GM04504 (cell line): Measurements from ENCODE around the gene ERBB4.

Experiments used
- DNase-seq: peaks from one replicate; pipeline ENCODE4 v3.0.0-alpha.2; 2012; ENCODE audit warnings: low read depth

ERBB4 gene

DNA sequence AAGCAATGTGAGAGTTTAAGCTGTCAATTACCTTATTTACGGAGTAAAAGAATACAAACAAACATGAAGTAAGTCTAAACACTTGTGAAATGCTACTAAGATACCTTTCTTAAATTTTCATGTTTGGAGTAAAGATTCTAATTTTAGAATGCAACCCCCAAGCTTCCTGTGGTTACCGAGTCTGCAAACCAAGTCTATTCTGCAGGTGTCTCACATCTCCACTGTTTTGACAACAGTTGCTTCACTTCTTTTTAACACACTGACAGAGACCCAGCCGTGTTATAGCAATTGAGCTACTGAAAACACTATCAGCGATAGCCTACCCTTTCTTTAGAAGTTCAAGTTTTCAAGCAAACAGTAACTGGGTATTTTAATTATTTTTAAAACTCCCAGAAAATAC lies 608.3 kb downstream of the ERBB4 start:
- DNase-seq, result no peak

DNA sequence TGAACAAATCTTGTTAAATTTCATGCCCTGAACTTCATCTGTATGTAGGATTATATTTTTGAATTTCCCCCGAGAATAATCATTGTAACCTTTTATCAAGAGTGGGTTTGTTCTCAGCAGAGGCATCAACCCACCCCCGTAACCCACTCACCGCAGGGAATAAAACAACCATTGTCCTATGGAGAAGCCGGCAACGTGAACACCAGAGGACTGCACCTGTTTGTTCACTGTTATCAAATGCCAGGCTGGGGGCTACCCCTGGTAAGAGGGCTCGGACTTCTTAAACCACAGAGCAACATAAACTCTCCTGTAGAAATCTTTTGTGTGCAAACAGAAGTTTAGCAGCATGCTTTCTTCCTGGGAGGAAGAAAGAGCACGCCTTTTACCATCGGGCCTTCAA lies 610.4 kb downstream of the ERBB4 start:
- DNase-seq, result no peak

DNA sequence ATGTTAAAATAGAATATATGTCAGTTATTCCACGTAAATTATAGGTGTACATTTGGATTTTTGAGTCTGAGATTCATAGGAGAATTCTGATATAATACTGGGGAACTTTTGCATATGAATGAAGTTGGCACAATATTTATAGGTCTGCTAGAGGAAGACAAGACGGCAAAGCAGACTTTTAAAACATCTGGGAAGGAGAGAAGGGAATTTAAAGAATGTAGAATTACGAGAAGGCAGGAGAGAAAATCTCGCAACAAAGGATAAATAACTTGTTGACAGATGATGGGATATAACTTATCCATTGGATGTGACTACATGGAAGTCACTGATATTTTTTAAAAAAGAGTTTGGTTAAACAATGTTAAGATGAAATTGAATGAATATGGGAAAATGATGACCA lies 615.6 kb downstream of the ERBB4 start:
- DNase-seq, result no peak

DNA sequence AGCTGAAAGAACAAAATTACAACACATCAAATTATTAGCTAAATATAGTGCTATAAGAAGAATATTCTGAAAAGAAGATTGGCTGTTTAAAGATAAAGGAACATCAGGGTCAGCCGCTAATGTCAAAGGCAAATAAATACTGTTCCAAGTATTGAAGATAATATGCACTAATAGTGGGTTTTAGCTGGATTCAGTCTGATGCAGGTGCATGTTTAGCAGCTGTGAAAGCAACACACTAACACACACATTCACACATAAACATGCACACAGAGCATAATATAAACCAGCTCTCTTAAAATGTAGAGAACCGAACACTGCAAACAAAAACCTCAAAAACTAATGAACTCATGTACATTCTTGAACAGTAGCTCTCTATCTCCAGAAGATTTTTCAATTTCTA lies 634.6 kb downstream of the ERBB4 start:
- DNase-seq, result no peak

DNA sequence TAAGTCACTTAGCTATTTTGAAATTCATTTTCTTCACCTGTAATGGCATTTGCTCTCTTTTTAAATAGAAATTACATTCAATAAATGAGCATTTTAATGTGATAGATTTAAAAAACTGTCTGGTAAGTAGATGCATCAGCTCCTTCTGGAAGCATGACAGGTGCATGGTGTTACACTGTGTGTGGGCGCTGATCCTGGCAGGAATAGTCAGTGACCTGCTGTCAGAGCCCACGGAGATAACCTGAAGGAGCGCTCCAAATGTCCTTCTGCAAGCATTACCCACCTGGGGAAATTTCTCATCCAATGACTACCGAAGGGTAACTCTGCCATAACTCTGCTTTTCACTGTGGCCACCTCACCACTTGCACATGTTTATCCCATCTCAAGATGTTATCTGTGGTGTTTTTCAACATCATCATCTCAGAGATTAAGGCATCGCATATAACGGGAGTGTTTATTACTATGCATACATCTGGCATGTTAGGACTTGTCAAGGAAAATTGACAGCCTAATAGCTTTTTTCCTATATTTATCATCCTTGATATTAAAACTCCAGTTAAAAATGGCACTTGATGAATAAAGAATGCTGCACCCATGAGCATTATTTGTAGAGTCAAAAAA lies 637.3 kb downstream of the ERBB4 start:
- DNase-seq, result no peak

DNA sequence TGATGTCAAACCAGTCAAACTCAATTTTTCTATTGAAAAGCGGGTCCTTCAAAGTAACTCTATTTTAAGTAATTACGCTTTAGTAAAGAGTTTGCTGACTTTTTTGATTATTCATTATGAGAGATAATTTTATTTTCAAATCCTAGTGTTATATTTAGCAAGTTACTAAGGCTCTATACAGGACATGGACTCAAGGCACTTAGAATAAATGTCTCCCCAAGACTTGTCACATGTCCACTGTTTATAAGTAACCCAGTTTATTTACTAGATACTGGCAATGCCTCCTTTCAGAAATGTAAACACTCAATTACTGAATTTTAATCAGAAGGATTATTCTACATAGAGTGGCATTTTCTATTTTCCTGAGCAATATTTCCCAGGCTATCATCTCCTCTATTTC lies 638.1 kb downstream of the ERBB4 start:
- no peak for DNase-seq

DNA sequence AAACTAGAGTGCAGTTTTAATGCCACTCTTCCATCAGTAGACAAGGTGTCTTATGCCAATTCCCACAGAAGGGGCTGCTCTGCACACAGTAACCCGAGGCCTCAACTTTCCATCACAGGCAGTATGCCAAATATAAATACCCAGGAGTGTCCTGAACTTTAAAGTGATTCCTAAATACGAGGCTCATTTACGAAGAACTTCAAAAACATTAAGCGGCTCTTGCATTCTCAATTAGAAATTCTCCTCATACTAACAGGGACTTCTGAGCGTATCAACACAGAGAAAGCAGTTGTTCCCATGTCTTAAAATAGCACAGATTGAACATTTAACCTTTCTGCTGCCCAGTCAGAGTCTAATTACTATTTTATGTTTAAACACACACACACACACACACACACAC lies 638.6 kb downstream of the ERBB4 start:
- DNase-seq, result no peak

DNA sequence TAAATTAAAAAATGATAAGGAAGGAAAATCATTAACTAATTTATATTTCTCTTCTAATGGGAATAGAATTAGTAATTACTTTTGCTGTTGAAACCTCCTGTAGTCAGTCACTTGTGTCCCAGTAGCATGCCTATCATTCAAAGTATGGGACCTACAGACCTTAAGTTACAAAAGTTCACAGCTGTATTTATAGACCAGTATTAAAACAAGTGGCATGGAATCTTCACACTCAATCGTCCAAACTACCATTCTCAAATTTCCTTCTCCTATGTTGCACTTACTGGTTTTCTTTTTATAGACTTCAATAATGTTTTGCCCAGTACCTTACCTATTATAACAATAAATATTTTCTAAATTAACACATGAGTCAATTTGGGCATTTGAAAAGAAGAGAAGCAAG lies 639.9 kb downstream of the ERBB4 start:
- no peak for DNase-seq

DNA sequence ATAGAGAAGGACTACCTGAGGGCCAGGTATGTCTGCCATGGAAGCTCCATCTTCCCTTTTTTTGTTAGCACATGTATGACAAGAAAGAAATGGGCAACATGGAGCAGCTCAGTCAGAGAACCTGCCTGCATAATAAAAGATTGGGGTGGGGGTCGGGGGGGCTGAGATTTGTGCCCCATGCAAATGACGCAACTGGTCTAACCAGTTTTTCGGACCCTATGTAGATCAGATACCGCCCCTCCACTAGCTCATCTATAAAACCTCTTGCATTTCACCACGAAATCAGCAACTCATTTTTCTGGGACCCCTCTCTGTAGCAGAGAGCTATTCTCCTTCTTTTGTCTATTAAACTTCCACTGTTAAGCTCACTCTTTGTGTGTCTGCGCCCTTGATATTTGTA lies 657.2 kb downstream of the ERBB4 start:
- no peak for DNase-seq

DNA sequence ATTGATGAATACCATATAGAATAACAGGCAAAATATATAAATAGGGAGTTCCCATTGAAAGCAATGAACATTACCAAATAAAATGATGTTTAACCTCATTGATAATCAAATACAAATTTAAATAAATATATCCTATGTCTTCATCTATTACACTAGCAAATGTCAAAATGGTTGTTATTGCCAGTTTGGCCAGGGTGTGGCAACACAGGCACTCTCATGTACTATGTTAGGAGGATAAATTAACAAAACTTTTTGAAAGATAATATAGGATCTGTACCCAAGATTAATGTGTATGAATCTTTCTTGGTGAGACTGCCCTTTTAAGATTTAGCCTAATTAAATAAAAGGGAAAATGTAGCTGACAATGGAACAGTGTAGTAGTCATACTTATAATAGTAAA lies 659.3 kb downstream of the ERBB4 start:
- DNase-seq, result no peak

DNA sequence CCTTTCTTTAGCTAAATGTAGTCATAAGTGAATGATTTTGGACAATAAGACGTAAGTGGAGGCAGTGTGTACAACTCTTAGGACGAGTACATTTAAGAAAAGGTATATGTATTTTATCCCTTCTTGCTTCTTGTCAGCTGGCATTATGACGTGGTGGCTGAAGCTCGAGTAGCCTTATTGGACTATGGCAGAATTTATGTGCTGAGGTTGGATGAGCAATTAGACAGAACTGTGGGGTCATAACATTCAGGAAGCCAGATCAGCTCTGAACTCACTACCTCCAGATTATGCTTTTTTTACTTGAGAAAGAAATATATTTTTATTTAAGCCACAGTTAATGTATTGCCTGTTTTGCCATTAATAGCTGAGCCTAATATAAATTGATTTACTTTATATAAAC lies 661.5 kb downstream of the ERBB4 start:
- DNase-seq, result no peak

DNA sequence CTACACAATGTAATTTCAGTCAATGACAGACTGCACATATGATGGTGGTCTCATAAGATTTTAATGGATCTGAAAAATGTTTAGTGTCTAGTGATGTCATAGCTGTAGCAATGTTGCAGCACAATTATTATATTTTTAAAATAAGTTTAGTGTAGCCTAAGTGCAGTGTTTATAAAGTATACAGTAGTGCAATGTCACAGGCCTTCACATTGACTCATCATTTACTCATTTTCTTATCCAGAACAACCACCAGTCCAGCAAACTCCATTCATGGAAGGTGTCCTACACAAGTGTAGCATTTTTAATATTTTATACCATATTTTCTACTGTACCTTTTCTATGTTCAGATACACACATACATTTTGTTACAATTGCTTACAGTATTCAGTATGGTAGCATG lies 663.1 kb downstream of the ERBB4 start:
- no peak for DNase-seq

DNA sequence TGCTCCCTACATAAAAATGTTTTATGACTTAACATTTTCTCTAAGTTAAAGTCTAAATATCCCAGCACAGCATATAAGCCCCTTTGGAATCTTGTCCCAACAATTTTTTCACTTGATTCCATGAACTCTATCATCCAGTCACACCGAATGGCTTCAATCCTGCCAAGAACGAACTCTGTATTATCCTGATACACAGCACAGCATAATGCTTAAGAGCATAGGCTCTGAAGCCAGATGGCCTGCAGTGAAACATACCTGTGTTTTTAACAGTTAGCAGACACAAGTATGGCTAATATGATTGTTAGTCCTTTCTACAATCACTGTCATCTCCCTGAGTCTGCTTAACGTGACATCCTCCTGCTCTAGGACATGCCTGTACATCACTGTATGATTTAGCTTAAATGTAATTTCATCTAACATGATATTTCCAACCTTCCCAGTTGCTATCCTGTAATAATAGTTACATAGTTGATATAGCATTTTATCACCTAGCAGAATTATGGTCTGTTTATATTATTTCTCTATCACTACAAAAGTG lies 669.5 kb downstream of the ERBB4 start:
- no peak for DNase-seq

DNA sequence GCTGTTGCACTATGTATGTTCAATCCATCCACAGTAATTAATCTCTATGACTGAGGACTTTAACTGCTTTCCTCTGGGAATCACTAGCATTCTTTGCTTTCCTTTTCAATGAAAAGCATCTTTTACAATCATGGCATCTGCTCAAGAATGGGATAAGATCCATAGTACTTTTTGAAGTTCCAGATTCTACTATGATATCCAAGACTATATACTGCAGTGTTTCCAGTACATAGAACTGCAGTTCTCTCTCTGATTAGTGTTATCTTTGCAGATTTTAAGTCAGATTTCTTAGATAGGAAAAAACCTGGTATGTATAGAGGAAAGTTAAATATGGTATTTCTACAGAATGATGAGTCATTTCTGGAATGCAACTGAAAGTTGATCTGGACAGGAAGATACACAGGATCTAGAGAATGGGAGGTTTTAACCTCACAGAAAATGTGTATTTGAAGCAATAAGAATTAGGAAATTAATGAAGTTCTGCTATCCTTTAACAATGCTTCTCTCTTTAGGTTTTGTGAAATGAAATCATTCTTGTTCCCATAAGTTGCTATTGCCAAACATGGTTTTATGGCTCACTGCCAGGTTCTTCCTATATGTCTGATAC lies 670.7 kb downstream of the ERBB4 start:
- DNase-seq, result no peak

DNA sequence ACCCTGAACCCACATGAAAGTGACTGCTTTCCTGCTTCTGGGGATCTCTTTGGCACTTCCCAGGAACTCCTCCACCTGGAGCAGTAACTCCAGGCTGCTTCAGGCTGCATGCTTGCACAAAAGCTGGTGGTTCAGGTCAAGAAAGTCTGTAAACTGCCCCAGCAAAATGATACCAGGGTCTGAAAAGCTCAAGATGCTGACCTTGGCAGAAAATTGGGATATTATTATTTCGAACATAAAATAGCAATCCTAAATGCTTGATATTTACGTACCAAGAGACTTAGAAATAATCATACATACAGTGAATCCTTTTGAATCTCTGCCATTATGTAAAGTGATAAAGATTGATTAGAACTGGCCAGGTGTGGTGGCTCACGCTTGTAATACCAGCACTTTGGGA lies 674.3 kb downstream of the ERBB4 start:
- DNase-seq, result no peak

DNA sequence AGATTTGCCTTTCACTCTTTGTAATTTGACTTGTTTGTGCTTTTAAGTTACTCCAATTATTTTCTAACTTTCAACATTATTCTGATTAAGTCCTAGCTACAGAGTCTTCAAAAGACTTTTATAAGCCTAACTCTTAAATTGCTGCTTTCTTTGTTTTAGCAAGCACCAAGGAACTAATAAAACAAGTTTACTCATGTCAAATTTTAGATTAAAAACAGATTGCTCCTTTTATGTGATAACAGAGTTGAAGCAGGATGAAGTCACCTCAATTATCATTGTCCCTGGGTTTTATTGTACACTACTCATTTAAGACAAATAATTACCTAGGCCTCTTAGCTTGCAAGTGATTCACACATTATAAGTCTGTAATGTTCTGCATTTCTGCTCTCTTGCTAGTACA lies 678.4 kb downstream of the ERBB4 start:
- no peak for DNase-seq

DNA sequence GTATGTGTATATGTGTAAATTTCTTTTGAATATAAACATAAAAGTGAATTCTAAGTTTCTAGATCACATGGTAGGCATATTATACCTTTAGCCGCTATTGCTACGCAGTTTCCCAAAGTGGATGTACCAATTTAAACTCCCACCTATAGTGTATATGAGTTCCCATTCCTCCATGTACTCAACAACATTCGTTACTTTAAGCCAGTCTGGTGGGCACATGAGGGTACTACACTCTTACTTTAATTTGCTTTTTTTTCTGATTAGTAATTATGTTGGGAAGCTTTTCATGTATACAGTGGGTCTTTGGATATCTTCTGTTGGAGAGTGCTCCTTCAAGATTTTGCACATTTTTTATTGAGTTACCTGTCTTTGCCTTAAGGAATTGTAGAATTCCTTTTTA lies 683.8 kb downstream of the ERBB4 start:
- no peak for DNase-seq

DNA sequence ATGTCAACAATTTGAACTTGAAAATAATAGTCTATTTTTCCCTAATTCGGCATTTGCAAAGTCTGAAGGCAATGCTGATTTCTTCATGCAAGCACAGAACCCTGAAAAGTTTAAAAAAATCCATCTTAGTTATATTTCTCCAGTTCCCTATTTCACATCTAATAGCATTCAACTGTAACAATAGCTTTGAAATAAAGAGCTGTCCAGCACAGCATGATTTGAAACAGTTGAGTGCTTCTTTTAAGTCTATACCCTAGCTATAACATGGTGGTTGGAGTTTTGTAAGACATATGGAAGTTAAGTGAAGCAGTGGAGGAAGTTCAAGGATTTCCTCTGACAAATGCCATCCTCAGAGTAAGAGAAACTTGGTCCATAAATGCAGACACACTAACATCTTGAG lies 691.9 kb downstream of the ERBB4 start:
- no peak for DNase-seq

DNA sequence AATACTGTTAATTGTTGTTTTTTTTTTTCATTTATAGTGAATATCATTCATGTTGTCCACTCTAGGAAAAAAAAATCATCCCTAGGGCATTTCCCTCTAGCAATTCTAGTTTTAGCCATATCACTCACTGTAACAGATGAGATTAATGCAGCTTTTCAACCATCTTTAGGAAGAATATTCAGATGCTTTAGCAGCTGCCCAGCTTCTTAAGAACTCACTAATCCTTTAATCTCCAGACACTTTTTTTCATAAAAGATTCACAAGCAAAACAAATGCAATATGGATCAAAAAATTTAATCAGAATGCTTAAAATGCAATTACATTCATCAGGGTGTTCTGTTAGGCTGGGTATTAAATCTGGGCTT lies 692.6 kb downstream of the ERBB4 start:
- DNase-seq, result no peak

DNA sequence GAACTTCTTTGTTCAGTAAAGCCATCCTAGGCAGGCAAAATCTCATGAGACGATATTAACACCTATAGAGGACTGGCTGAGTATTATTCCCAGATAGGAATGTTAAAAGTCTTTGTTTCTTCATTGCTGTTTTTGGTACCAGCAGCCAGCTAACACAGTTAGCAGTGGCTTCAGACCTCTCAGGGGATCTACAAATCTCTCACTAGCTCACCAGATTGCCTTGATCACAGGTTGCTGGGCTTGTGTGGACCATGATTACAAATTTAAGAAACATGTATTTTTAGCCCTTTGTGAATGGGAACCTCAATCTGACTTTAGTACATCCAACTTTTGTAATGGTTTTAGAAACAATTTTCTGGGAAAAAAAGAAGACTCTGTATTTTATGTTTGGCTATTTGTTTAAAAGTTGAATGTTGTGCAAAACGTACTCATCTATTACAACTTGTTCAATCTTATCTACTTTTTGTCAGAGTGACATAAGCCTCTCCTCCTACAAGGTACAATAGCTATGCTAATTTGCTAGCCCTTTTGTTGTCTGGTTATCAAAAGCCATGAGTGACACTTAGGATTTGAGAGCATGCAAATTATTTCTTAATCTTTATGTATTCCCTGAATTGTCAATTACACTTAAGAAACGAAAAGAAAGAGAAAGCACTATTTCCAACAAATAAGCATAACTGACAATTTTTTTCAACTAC lies 693.1 kb downstream of the ERBB4 start:
- DNase-seq, result no peak

DNA sequence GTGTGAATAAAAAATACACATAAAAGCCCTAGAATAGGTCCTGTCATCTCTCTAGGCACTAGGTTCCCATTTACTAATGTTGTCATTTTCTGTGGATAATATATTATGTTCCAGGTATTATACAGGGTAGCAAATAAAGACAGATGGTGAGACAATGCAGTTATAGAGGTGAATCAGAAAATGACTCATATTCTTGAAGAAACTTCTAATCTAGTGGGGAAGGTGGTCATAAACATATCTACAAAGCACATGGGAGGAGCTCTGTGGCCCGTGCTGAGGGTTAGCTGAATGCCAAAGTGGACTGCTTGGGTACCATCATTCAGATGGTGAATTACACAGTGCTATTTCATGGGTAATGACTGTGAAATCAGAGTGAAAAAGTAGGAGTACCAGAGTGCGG lies 700.9 kb downstream of the ERBB4 start:
- DNase-seq, result no peak

DNA sequence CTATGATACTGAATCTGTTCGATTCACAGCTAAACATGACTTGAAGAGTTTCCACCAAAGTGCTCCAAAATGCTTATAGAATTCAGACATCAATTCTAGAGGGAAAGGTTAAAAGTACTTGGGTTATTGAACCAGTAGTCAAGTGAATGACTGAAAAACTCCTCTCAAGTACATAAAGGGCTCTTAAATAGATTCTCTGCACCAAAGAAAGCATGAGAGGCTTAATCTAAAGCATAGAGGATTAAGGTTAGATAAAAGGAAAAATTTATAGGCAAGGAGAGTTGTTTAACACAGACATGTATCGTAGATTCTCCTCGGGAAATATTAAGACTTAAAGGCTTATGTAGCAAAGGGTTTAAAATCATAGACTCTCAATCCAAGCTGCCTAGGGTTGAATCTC lies 701.4 kb downstream of the ERBB4 start:
- DNase-seq, result no peak

DNA sequence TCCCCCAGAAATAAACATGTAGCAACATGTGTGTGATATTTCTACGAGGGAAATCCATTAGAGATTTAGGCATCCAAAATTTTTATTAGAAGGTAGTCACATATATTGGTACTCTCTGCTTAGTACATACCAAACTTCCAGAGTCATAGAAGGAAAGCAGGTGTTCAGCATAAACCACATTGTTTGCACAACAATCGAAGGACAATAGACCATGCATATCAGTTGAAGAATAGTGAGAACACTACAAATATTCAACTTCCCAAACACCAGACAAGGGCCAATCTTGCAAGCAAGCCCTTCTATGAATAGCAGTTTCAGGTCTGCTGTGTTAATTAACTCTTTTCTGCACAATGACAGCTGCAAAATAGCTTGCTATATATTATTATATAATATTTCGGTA lies 702.2 kb downstream of the ERBB4 start:
- no peak for DNase-seq

DNA sequence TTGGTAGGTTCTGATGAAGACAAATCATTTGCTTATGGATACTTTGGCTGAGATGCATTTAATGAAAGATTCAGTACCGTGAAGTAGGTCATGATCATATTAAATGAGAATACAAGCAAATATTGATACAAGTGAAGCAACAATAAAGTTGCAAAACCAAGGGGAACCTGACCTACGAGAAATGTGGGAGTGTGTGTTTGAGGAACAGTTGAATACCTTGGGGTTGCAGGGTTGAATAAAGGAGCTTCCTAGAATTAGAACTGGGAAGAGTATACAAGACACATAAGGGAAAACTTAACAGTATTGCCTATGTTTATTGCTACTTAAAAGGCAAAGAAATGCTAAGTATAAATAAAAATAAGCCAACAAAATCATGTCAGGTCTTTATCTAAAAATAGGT lies 702.9 kb downstream of the ERBB4 start:
- DNase-seq, result no peak
